Adipocyte (in vitro differentiated cells): ENCODE data around the gene TAF15.

Source experiments
- DNase-seq: peaks from one replicate; pipeline ENCODE4 v3.0.0-alpha.2; 2015; ENCODE audit warnings: low read depth
- H3K27me3 ChIP-seq: replicated peaks from 2 replicates; pipeline ENCODE4 v1.7.0; 2013; ENCODE audit warnings: mild to moderate bottlenecking, low read length, moderate library complexity; ENCODE audit not compliant: control insufficient read depth, insufficient read depth
- H3K36me3 ChIP-seq: 2 replicates; pipeline ENCODE4 v1.7.0; 2013; ENCODE audit warnings: low read length, mild to moderate bottlenecking, moderate library complexity; ENCODE audit not compliant: control insufficient read depth, insufficient read depth, severe bottlenecking
- H3K4me1 ChIP-seq: 2 replicates; pipeline ENCODE4 v1.7.0; 2013; ENCODE audit warnings: mild to moderate bottlenecking, low read length, moderate library complexity; ENCODE audit not compliant: control insufficient read depth, insufficient read depth
- H3K4me3 ChIP-seq: 2 replicates; pipeline ENCODE4 v1.7.0; 2013; ENCODE audit warnings: mild to moderate bottlenecking, low read length, moderate library complexity
- H3K9ac ChIP-seq: 2 replicates; pipeline ENCODE4 v1.7.0; 2013; ENCODE audit warnings: mild to moderate bottlenecking, low read length, moderate library complexity
- H3K9me3 ChIP-seq: 2 replicates; pipeline ENCODE4 v1.7.0; 2013; ENCODE audit warnings: mild to moderate bottlenecking, low read length, moderate library complexity; ENCODE audit not compliant: control insufficient read depth

TAF15 gene

DNA sequence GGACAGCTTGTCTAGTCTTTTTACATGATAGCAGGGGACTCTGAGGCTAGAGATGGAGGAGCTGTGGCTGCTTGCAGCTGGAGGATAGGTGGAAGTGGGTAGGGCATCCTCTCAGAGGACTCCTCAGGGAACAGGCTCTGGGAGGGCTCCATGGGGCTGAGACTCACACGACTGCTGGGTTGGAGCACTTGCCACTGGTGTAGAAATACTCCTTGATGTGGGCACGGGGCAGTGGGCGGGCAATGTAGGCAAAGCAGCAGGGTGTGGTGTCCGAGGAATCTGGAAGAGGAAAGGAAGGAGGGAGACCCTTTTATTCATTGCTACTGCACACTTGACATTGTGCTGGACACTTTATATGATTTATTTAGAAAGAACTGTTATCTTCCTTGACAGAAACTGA, 69.1 kb downstream of the TAF15 start:
- H3K4me3 ChIP-seq = no peak overlapping the region
- H3K4me1 ChIP-seq = no peaks in the 10 kb centered on the region
- no peak for DNase-seq
- H3K9ac ChIP-seq = no peak overlapping the region
- H3K36me3 ChIP-seq = no peaks in the 10 kb centered on the region
- peaks cover 7% of the 10 kb centered on the region for H3K27me3 ChIP-seq
- no peaks in the 10 kb centered on the region for H3K9me3 ChIP-seq

DNA sequence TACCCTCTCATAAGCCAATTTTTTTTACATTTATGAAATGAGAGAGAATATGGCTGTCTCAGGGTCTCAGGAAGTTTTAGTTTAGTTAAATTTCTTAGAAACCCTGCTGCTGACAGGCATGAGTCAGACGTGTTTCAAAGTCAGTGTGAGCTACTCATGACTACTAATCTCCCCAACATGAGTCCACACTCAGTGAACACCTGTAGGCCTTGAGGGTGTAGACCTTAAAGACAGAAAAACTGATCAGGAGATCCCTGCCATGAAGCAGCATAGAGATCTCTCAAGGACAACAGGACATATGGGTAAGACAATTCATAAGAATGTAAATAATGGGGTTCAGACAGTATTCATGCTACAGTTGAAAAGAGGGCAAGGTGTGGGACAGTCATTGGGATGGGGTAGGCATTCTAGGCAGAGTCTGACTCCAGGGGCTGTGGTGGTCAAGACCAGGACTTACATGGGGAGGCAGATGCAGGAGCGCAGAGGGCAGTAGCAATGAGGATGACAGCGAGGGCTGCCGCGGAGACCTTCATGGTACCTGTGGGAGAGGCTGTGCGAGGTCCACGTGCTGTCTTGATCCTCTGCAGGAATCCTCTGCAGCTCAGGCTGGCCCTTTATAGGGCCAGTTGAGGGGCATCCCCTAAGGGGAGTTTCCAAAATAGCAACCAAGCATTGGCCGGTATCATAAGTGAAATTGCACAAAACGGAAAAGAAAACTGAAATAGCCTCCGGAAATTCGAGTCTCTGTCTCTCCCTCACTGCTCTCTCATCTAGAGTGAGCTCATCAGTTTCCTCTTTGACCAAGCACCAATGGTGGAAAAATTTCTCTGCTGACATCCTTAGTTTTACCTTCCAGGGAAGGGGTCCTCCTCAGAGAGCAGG, 70.7 kb downstream of the TAF15 start, which contains the start of gene CCL5:
CCL5 (minus strand) TSS at position 588 of the 882 bp plus-strand sequence.
- DNase-seq = no peak
- Histone ChIP-seq H3K4me3 (no peak within 1 kb of the TSS), H3K27me3 (peaks cover 7% of the 10 kb centered on the region), H3K9ac (no peak within 1 kb of the TSS), H3K9me3 (no peaks in the 10 kb centered on the region), H3K36me3 (no peaks in the 10 kb centered on the region), H3K4me1 (no peaks in the 10 kb centered on the region)

DNA sequence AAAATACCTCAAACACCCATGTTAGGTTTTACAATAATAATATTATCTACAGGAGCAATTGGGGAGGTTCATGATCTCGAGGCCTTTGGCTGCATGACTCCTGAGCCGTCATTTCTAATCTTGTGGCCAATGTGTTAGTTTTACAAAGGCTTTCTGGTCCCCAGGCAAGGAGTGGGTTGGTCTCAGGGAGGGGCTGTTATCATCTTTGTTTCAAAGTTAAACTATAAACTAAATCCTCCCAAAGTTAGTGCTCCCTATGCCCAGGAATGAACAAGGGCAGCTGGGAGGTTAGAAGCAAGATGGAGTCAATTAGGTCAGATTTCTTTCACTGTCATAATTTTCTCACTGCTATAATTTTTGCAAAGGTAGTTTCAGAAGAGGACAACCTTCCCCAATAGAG, 80.0 kb downstream of the TAF15 start:
- Histone ChIP-seq H3K9me3 (no peaks in the 10 kb centered on the region), H3K4me3 (no peak overlapping the region), H3K27me3 (no peaks in the 10 kb centered on the region), H3K36me3 (no peaks in the 10 kb centered on the region), H3K4me1 (peaks cover 31% of the 10 kb centered on the region), H3K9ac (no peak overlapping the region)
- no peak for DNase-seq

DNA sequence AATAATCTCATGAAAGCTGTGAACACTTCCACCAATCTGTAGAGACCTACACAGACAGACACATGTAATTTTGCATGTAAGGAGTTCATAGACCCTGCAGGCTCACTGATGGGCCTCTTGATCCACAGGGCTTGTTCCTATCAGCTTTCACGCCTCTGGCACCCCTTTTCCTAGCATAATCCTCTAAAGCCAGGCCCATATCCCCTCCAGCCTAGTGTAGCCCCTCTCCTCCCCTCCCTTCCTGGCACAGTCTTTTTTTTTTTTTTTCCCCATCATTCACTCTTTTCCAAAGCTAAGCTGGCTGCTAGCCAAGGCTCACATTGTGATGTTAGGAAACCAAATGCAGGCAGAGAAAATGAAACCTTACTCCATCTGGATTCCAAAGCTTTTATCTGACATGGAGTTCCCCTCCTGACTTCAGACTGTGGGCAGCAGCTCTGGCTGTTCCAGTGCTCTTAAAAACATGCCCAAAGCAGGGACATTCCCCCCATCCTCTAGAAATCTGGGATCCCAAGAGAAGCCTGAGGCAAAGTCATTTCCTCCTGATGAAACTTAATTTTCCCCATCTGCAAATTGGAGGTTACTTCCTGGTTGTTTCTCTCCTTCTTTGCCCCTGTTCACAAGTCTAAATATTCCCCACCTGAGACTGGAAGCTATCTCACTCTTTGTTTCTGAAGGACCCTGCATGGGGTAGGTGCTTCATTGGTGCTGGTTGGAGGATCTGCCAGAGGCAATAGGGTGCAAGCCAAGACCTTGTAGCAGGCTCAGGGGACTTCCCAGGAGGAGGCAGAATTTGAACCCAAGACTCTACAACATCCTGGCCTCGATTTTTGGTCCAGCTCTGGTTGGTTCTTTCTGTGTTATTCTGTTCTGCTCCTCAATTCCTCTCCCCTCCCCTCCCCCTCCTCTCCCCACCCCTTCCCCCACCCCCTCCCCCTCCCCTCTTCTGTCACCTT, 80.8 kb downstream of the TAF15 start:
- no peaks in the 10 kb centered on the region for H3K27me3 ChIP-seq
- H3K9ac ChIP-seq = peak overlapping the region; percentile 11
- no peaks in the 10 kb centered on the region for H3K36me3 ChIP-seq
- no peak overlapping the region for H3K4me3 ChIP-seq
- H3K4me1 ChIP-seq = peaks cover 31% of the 10 kb centered on the region
- no peaks in the 10 kb centered on the region for H3K9me3 ChIP-seq
- DNase-seq = peak; percentile 86

DNA sequence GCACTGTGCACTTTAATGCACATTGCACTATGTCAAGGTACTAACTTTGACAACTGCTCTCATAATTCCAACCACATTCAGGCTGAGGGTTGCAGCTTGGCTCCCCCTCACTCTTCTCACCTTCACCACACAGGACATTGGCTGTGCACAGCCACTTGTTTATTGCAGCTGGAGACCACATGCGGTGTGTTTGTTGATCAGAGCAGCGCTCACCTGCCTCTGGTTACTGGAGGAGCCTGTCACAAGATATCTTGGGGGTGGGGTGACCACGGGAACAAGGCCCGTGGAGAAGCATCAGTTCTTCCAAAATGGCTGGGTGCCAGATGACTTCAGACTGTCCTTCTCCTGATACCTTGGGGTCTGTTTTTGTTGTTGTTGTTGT, 81.5 kb downstream of the TAF15 start:
- Histone ChIP-seq H3K27me3 (no peaks in the 10 kb centered on the region), H3K9ac (no peak overlapping the region), H3K36me3 (no peaks in the 10 kb centered on the region), H3K4me1 (peaks cover 31% of the 10 kb centered on the region), H3K9me3 (no peaks in the 10 kb centered on the region), H3K4me3 (no peak overlapping the region)
- DNase-seq = no peak

DNA sequence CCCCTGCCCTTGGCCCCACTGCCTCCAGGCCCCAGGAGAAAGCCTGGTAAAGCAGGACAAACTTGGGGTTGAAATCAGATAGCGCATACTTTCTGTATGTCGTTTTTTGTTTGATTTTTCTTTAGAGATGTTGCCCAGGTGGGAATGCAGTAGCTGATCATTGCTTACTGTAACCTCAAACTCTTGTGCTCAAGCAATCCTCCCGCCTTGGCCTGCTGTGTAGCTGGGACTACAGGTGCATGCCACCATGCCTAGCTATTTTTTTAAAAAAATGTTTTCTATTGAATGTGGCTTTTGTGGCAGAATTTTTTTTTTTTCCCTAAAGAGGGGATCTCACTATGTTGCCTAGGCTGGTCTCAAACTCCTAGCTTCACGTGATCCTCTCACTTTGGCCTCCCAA, 82.0 kb downstream of the TAF15 start:
- peaks cover 31% of the 10 kb centered on the region for H3K4me1 ChIP-seq
- no peaks in the 10 kb centered on the region for H3K27me3 ChIP-seq
- no peak overlapping the region for H3K9ac ChIP-seq
- H3K36me3 ChIP-seq = no peaks in the 10 kb centered on the region
- H3K9me3 ChIP-seq = no peaks in the 10 kb centered on the region
- no peak for DNase-seq
- H3K4me3 ChIP-seq = no peak overlapping the region

DNA sequence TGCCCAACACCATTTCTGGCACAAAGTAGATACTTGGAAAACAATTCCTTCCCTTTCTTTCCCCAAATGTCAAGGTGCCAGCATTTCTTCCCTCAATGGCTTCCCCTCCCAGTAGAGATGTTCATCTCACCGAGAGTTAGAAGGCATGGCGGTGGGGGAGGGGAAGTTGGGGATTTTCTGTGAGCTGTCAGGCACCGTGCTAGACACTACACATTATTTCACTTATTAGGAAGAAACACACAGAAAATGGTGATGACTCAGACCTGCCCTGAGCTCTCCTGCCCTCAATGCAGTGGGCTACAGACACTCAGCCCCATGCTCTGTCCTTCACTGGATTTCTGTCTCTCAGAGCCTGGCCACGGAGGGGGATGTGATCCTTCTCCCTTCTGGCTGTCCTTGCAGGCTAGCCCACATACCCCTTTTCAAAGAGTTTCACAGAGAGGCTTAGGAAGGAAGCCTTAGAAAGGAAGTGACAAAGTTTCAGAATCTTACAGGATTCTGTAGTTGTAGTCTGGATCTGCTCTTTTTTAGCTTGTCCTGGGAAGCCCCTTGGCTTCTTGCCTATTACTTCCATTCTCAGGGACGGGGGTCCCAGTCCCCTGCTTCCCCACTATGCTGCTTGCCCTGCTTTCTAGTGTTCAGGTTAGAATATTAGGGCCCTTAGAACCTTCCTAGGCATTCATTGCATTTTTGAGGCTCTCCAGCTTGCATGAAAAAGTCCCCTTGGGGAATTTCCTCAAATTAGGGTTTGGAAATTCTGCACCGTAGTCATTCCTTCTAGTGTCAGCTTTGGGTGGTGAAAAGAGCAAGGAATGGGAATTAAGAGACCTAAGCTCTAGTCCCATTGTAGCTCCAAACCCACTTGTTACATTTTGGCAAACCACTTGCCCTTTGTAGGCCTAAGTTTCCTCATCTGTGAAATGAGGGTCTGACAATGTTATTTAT, 83.1 kb downstream of the TAF15 start:
- no peaks in the 10 kb centered on the region for H3K36me3 ChIP-seq
- DNase-seq = peak; percentile 4
- no peak overlapping the region for H3K4me3 ChIP-seq
- H3K9me3 ChIP-seq = no peaks in the 10 kb centered on the region
- H3K9ac ChIP-seq = no peak overlapping the region
- no peaks in the 10 kb centered on the region for H3K27me3 ChIP-seq
- peaks cover 31% of the 10 kb centered on the region for H3K4me1 ChIP-seq

DNA sequence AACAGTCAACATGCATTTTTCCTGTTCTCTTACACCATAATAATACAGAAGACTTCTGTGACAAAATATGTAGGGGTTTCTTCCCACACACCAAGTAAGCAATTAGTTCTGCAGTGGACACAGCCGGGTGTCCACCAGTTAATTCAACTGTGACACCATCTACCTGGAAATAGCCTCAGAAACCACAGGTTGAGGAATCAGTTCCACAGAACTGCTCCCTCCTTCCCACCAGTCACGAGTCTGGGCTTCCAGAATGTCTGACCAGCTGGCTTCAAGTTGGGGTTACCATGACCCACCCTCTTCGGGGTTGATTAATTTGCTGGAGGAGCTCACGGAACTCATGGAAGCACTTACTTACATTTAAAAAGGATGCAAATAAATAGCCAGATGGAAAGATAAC, 84.5 kb downstream of the TAF15 start:
- H3K4me3 ChIP-seq = no peak overlapping the region
- H3K9ac ChIP-seq = no peak overlapping the region
- H3K36me3 ChIP-seq = no peaks in the 10 kb centered on the region
- peaks cover 31% of the 10 kb centered on the region for H3K4me1 ChIP-seq
- DNase-seq = no peak
- H3K9me3 ChIP-seq = no peaks in the 10 kb centered on the region
- H3K27me3 ChIP-seq = no peaks in the 10 kb centered on the region

DNA sequence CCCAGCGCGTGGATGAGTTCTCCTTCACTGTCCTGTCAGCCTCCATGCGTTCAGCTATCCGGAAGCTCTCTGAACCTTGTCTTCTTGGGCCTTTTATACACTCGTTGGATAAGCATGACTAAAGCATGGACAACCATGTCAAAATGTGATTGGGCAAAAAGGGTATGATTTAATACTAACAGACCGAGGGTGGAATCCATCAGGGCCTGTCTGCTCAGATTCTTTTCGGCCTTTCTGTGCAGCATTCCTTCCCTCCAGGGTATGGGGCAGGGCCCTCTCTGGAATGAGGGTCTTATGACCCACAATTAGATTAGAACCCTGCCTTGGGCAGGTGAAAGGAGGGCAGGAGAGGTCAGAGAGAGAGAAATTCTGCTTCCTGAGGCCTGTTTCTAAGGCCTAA, 84.9 kb downstream of the TAF15 start:
- peaks cover 31% of the 10 kb centered on the region for H3K4me1 ChIP-seq
- H3K36me3 ChIP-seq = no peaks in the 10 kb centered on the region
- H3K9me3 ChIP-seq = no peaks in the 10 kb centered on the region
- no peaks in the 10 kb centered on the region for H3K27me3 ChIP-seq
- H3K9ac ChIP-seq = no peak overlapping the region
- DNase-seq = no peak
- no peak overlapping the region for H3K4me3 ChIP-seq

DNA sequence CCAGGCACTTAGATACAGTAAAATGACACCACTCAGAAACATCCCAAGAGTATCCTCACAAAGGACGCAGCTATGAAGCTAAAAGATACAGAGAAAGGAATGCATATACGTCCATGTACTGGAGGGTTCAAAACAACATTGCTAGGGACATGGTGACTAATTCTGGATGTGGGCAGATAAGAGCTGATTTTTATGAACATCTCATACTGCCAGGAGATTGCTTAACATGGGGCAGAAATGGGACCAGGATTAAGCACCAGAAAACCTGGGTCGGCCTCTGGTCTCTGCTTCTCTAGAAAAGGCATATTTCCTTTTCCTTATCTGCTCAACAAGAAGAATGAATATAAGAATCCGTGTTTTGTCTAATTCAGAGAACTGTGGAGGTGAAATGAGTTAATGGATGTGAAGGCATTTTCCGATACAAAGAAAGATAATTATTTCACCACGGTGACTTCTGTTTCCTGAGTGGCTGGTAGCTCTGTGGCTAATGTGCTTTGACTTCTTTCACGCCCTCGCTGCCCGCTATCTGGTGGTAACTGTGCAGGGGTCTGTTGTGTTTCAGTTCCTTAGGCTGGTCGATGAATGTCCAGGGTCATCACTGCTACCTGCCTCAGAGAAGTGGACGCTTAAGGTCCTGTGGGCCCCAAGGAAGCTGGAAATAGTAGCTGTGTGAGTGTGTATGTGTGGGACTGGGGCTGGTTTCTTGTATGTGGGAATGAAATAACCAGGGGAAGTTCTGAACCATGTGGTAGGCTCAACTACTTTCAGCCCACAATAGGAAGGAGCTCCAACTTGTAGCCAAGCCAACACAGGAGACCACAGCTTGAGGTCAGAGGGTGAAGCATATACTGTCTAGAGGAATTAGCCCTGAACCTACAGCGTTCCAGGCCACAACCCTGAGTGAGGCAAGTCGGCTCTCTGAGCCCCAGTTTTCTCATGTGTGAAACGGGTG, 86.6 kb downstream of the TAF15 start:
- no peaks in the 10 kb centered on the region for H3K9me3 ChIP-seq
- peaks cover 20% of the 10 kb centered on the region for H3K4me1 ChIP-seq
- H3K27me3 ChIP-seq = no peaks in the 10 kb centered on the region
- no peak overlapping the region for H3K9ac ChIP-seq
- no peak overlapping the region for H3K4me3 ChIP-seq
- no peaks in the 10 kb centered on the region for H3K36me3 ChIP-seq
- DNase-seq = peak; percentile 7
